Activated CD8-positive, alpha-beta memory T cell treated with anti-CD3 and anti-CD28 coated beads, Interleukin-2, amount 10 ng/mL, durations not matched to agents 7 days and 5 days (primary cell): Measurements from ENCODE around the gene NR2F6. TPM values are rescaled to one million over a fixed set of nuclear protein-coding genes. Genes with fewer than 3 reads are reported as not detected.
A peak's percentile ranks its signal among the peaks of the same experiment; 100 is the strongest.

ENCODE experiments used
- ATAC-seq: fragments of 150-1000 bp; cut with Tn5 transposase; one replicate; pipeline ENCODE4 v1.10.0; 2021; ENCODE audit warnings: moderate library complexity
- CTCF ChIA-PET: fragments of 350-600 bp; sonication (Branson Sonifier 250); formaldehyde crosslinking; loops from one replicate; lab custom pipeline; 2021; ENCODE audit warnings: antibody characterized with exemption; lab: Charles Lee
- DNase-seq: peaks from one replicate; pipeline ENCODE4 v3.0.0-alpha.2; 2020
- H3K27ac Mint-ChIP-seq: one replicate; pipeline ENCODE4 v1.8.0; 2021; ENCODE audit warnings: mild to moderate bottlenecking, mixed read lengths
- H3K27me3 Mint-ChIP-seq: one replicate; pipeline ENCODE4 v1.8.0; 2021; ENCODE audit warnings: mixed read lengths
- H3K36me3 Mint-ChIP-seq: one replicate; pipeline ENCODE4 v1.8.0; 2021; ENCODE audit warnings: mild to moderate bottlenecking, mixed read lengths
- H3K4me1 Mint-ChIP-seq: one replicate; pipeline ENCODE4 v1.8.0; 2021; ENCODE audit warnings: mixed read lengths
- H3K4me3 Mint-ChIP-seq: one replicate; pipeline ENCODE4 v1.8.0; 2021; ENCODE audit warnings: mild to moderate bottlenecking, moderate library complexity, mixed read lengths
- H3K9me3 Mint-ChIP-seq: one replicate; pipeline ENCODE4 v1.8.0; 2022; ENCODE audit warnings: low read depth, mixed read lengths
- total RNA-seq, 2 experiments: library from RNA; stranded (reverse); gene quantifications; one replicate each; pipeline ENCODE4 v1.2.3, GENCODE V29; 2021

Gene NR2F6
- total RNA-seq, 2 experiments from 2014 or later = 2.7 to 4.7 TPM

- no peak for DNase-seq
- no peak for ATAC-seq
- H3K9me3 Mint-ChIP-seq = no peaks in the 10 kb centered on the region
- no peaks in the 10 kb centered on the region for H3K27me3 Mint-ChIP-seq
- CTCF ChIA-PET = interaction anchor here (0.9 to 3.6 kb wide), 5 partner anchors 28 to 118 kb away, joined by 3 to 26 read pairs (median 4); partner anchors contain the start of genes HAUS8 and MYO9B
- H3K36me3 Mint-ChIP-seq = peaks cover 59% of the 10 kb centered on the region
- peak overlapping the region; percentile 56 for H3K4me3 Mint-ChIP-seq
- peaks cover 53% of the 10 kb centered on the region for H3K4me1 Mint-ChIP-seq
- H3K27ac Mint-ChIP-seq = peak overlapping the region; percentile 74
Observed at GRCh38 chr19:17185590-17185989, 60.1 kb downstream of the NR2F6 start.

GRCh38 chr19:17184371-17184841, 61.3 kb downstream of the NR2F6 start:
- peaks cover 57% of the 10 kb centered on the region for H3K36me3 Mint-ChIP-seq
- H3K9me3 Mint-ChIP-seq = no peaks in the 10 kb centered on the region
- peak; percentile 89 for ATAC-seq

DNA sequence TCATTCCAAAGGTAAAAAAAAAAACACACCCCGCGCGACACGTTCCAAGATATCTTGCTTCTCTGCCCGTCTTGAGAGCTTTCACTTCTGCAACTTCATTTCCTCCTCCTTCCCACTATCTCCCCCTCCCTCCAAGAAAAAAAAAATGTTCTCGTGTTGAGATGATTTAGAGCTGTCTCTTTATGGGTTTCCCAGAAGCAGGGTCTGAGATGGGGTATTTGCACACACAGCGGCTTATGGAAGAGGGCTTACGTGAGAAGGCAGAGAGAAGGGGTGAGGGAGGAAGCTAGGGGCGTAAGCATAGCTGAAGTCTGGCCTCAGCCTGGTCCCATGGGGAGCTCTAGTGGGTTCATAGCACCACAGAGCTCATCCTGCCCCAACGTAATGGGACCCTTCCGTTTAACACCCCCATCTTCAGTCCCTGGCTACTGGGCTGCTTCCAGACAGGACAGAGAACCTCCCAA, 61.8 kb downstream of the NR2F6 start:
- Mint-ChIP-seq H3K4me1 (peaks cover 53% of the 10 kb centered on the region), H3K27ac (peak overlapping the region; percentile 96), H3K27me3 (no peaks in the 10 kb centered on the region), H3K36me3 (peaks cover 56% of the 10 kb centered on the region), H3K4me3 (peak overlapping the region; percentile 77), H3K9me3 (no peaks in the 10 kb centered on the region)
- ATAC-seq (peak; percentile 68), DNase-seq (peak; percentile 76)
- CTCF ChIA-PET = interaction anchor here (0.9 to 3.6 kb wide), 25 partner anchors 10 to 202 kb away, joined by 3 to 26 read pairs (median 4); partner anchors contain the start of genes HAUS8, MYO9B, OCEL1 and USE1

More at GRCh38 chr19:17184371-17184841, 61.3 kb downstream of the NR2F6 start:
- Mint-ChIP-seq H3K4me3 (peak overlapping the region; percentile 77), H3K27me3 (no peaks in the 10 kb centered on the region), H3K27ac (peak overlapping the region; percentile 96), H3K4me1 (peaks cover 53% of the 10 kb centered on the region)
- CTCF ChIA-PET = interaction anchor here (0.9 to 3.6 kb wide), 24 partner anchors 10 to 202 kb away, joined by 3 to 26 read pairs (median 4); partner anchors contain the start of genes HAUS8, MYO9B, OCEL1 and USE1
- DNase-seq = peak; percentile 91

- Mint-ChIP-seq H3K4me1 (peaks cover 53% of the 10 kb centered on the region), H3K4me3 (peak overlapping the region; percentile 77), H3K27me3 (no peaks in the 10 kb centered on the region), H3K36me3 (peaks cover 55% of the 10 kb centered on the region), H3K9me3 (no peaks in the 10 kb centered on the region), H3K27ac (peak overlapping the region; percentile 96)
- CTCF ChIA-PET = interaction anchor here (1.0 to 3.6 kb wide), 23 partner anchors 9 to 203 kb away, joined by 3 to 26 read pairs (median 5); partner anchors contain the start of genes HAUS8, MYO9B, OCEL1 and USE1
- DNase-seq = peak; percentile 68
- peak; percentile 27 for ATAC-seq
Observed at GRCh38 chr19:17183271-17183761, 62.4 kb downstream of the NR2F6 start.

Other genes with a start within 250 kb of the NR2F6 start
- 1 to 10 TPM in 1 of 2 experiments, under 1 TPM in 1; 0.21 to 1.3 TPM for gene CPAMD8, start 219.1 kb downstream of the NR2F6 start, total RNA-seq
- 10 to 100 TPM; 62.1 to 73.0 TPM for gene HAUS8, start 170.5 kb downstream of the NR2F6 start, total RNA-seq
- gene MYO9B, start 170.1 kb downstream of the NR2F6 start, total RNA-seq = 100 to 1,000 TPM; 280 to 356 TPM
- 10 to 100 TPM; 22.1 to 23.6 TPM for gene USE1, start 30.6 kb downstream of the NR2F6 start, total RNA-seq
- gene OCEL1, start 19.7 kb downstream of the NR2F6 start, total RNA-seq = 10 to 100 TPM; 23.3 to 27.4 TPM
- gene USHBP1, start 18.8 kb upstream of the NR2F6 start, total RNA-seq = not detected
- 100 to 1,000 TPM; 113 to 117 TPM for gene BABAM1, start 21.5 kb upstream of the NR2F6 start, total RNA-seq
- gene ANKLE1, start 36.0 kb upstream of the NR2F6 start, total RNA-seq = 10 to 100 TPM in 1 of 2 experiments, 1 to 10 TPM in 1; 9.2 to 17.2 TPM
- 10 to 100 TPM; 10.1 to 10.7 TPM for gene ABHD8, start 57.5 kb upstream of the NR2F6 start, total RNA-seq
- 100 to 1,000 TPM in 1 of 2 experiments, 10 to 100 TPM in 1; 94.7 to 115 TPM for gene MRPL34, start 60.0 kb upstream of the NR2F6 start, total RNA-seq
- gene DDA1, start 63.6 kb upstream of the NR2F6 start, total RNA-seq = 10 to 100 TPM; 47.7 to 58.9 TPM
- 10 to 100 TPM; 11.0 to 18.7 TPM for gene ANO8, start 88.9 kb upstream of the NR2F6 start, total RNA-seq
- gene GTPBP3, start 91.6 kb upstream of the NR2F6 start, total RNA-seq = 10 to 100 TPM; 40.4 to 44.4 TPM
- not detected for gene PLVAP, start 131.4 kb upstream of the NR2F6 start, total RNA-seq
- gene CCDC194, start 148.3 kb upstream of the NR2F6 start, total RNA-seq = 1 to 10 TPM; 4.3 to 5.9 TPM
- 100 to 1,000 TPM; 298 to 361 TPM for gene BST2, start 159.7 kb upstream of the NR2F6 start, total RNA-seq
- gene MVB12A, start 174.1 kb upstream of the NR2F6 start, total RNA-seq = 10 to 100 TPM; 40.4 to 51.1 TPM
- not detected for gene TMEM221, start 202.7 kb upstream of the NR2F6 start, total RNA-seq
- gene NXNL1, start 215.0 kb upstream of the NR2F6 start, total RNA-seq = not detected
- 1 to 10 TPM; 1.5 to 2.1 TPM for gene SLC27A1, start 224.6 kb upstream of the NR2F6 start, total RNA-seq